ENCODE measurements around the gene THRB.

The THRB gene

DNA sequence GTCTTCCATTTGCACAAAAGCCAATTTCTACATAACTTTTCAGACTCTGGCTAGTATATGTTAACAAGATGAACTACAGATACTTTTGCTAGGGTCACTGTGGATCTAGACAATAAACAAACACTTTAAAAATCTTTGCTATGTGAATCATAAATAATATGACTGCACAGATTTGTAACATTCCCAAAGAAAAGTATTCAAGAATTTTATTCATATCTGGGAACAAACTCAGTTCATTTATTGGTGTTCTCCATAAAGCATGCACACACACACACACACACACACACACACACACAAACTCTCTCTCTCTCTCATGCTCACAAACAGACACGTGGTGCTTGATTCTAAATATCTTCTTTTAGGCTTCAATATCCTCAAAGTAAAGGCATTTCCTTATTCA is 18.8 kb upstream of the THRB start:
- no peak for DNase-seq (ENCODE audit: extremely low read depth, insufficient read length)
- Histone ChIP-seq H3K27me3 (replicated peaks; ENCODE audit: control insufficient read depth, insufficient read depth, low read length) (no peaks in the 10 kb centered on the region; the same call in 1 of the 2 replicates), H3K4me3 (replicated peaks; ENCODE audit: low read depth, low read length) (no peak overlapping the region), H3K36me3 (ENCODE audit: control insufficient read depth, insufficient read depth, low read length) (no peaks in the 10 kb centered on the region)
- TF ChIP-seq, protein P1, sequence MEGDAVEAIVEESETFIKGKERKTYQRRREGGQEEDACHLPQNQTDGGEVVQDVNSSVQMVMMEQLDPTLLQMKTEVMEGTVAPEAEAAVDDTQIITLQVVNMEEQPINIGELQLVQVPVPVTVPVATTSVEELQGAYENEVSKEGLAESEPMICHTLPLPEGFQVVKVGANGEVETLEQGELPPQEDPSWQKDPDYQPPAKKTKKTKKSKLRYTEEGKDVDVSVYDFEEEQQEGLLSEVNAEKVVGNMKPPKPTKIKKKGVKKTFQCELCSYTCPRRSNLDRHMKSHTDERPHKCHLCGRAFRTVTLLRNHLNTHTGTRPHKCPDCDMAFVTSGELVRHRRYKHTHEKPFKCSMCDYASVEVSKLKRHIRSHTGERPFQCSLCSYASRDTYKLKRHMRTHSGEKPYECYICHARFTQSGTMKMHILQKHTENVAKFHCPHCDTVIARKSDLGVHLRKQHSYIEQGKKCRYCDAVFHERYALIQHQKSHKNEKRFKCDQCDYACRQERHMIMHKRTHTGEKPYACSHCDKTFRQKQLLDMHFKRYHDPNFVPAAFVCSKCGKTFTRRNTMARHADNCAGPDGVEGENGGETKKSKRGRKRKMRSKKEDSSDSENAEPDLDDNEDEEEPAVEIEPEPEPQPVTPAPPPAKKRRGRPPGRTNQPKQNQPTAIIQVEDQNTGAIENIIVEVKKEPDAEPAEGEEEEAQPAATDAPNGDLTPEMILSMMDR (IDR thresholded peaks at IDR 0.05; ENCODE audit: insufficient read depth, low read length, poor library complexity, severe bottlenecking): no peak

DNA sequence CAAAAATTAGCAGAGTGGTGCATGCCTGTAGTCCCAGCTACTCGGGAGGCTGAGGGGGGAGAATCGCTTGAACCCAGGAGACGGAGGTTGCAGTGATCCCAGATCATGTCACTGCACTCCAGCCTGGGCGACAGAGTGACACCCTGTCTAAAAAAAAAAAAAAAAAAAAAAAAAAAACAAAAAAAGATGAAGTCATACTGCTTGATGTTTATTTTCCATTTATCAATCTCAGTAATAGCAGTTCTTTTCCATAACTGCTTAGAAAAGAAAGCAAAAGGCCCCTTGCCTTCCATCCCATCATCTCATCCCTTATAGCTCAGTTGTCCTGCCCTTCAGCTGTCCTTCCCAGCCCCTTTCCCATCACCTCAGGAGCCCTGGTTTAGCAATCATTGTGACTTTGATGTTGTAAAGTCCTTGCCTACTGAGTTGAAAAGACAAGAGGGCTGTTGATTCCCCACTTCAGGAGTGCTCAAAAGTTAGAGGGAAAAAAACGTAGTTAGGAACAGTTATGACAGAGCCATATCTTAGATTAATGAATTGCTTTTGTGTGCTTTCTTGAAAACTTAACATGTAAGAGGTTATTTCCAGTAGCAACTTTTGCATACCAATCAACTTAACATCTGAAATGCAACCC is 18.0 kb upstream of the THRB start:
- DNase-seq (ENCODE audit: extremely low read depth, insufficient read length): no peak
- H3K36me3 ChIP-seq (ENCODE audit: control insufficient read depth, insufficient read depth, low read length): no peaks in the 10 kb centered on the region
- H3K4me3 ChIP-seq (replicated peaks; ENCODE audit: low read depth, low read length): no peak overlapping the region
- TF ChIP-seq, protein P1 (IDR thresholded peaks at IDR 0.05; ENCODE audit: insufficient read depth, low read length, poor library complexity, severe bottlenecking): no peak
- H3K27me3 ChIP-seq (replicated peaks; ENCODE audit: control insufficient read depth, insufficient read depth, low read length): no peaks in the 10 kb centered on the region; the same call in 1 of the 2 replicates

DNA sequence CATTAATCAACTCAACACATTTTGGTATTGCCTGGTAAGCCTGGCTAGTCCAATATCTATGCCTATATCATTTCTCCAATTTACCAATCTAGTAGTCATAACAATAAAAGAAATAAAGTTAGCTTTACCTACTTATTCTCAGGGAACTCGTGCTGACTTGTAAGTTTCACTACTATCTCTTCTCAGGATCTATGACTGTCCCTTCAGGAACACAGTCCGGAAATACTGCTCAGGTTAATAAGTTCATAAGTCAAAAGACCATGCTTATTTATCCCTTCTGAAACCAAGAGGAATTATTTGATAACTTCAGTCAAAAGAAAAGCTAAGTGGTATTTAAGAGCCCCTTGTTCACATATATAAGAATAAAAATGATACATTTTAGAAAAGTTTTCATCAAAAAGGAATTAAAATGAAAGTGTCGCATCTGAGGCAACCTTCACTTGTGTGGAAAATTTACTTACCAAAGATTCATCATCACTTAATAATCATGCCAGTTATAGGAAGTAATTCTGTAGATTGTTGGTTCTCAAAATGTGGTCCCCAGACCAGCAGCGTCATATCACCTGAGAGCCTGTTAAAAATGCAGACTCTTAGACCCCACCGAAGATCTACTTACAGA is 15.5 kb upstream of the THRB start:
- TF ChIP-seq, protein P1 (IDR thresholded peaks at IDR 0.05; ENCODE audit: insufficient read depth, low read length, poor library complexity, severe bottlenecking): no peak
- Histone ChIP-seq H3K36me3 (ENCODE audit: control insufficient read depth, insufficient read depth, low read length) (no peaks in the 10 kb centered on the region), H3K4me3 (replicated peaks; ENCODE audit: low read depth, low read length) (no peak overlapping the region), H3K27me3 (replicated peaks; ENCODE audit: control insufficient read depth, insufficient read depth, low read length) (no peaks in the 10 kb centered on the region; the same call in 1 of the 2 replicates)
- no peak for DNase-seq (ENCODE audit: extremely low read depth, insufficient read length)

DNA sequence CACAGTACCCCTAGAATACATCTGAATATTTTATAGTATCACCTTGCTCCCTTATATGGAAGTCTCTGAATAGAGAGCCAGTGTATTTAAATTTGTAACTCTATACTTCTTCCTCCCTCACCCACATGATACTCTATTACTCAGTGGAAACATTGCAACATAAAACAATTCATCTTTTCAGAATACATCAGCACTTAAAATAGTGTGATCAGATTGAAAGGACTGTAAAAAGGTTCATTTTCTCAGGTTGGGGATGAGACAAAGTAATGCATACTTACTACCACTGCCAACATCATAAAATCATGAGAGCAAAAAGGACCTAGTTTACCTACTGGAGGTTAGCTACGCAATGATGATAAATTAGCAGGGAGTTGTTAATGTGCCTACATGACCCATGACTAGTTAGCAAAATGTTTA is 13.8 kb upstream of the THRB start:
- Histone ChIP-seq H3K36me3 (ENCODE audit: control insufficient read depth, insufficient read depth, low read length) (no peaks in the 10 kb centered on the region), H3K27me3 (replicated peaks; ENCODE audit: control insufficient read depth, insufficient read depth, low read length) (no peaks in the 10 kb centered on the region), H3K4me3 (replicated peaks; ENCODE audit: low read depth, low read length) (no peak overlapping the region)
- TF ChIP-seq, protein P1 (IDR thresholded peaks at IDR 0.05; ENCODE audit: insufficient read depth, low read length, poor library complexity, severe bottlenecking): no peak
- no peak for DNase-seq (ENCODE audit: extremely low read depth, insufficient read length)

DNA sequence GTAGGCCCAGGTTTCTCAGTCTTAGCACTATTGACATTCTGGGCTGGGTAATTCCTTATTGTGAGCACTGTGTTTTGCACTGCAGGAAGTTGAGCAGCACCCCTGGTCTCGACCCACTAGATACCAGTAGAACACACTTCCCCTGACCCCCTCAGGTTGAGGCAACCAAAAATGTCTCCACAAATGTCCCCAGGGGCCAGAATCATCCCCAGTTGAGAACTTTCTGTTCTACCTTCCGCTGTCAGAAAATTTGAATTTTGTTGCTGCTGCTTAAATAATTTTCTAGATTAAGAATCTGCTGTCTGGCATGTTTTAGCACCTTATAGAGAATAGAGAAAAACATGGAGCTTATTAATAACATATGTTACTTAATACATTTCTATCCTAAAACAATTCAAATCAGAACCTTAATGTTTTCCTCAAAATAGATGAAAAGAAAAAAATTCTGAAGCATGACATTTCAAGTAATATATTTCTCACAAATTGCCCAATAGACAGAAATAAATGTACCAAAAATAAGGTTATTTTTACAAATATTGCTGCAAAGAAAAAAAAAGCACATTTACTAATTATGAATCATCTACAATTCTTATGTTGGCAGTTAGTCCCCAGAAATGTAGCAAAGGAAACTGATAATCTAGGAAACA is 13.2 kb upstream of the THRB start:
- TF ChIP-seq, protein P1 (IDR thresholded peaks at IDR 0.05; ENCODE audit: insufficient read depth, low read length, poor library complexity, severe bottlenecking): no peak
- DNase-seq (ENCODE audit: extremely low read depth, insufficient read length): no peak
- Histone ChIP-seq H3K4me3 (replicated peaks; ENCODE audit: low read depth, low read length) (no peak overlapping the region), H3K36me3 (ENCODE audit: control insufficient read depth, insufficient read depth, low read length) (no peaks in the 10 kb centered on the region), H3K27me3 (replicated peaks; ENCODE audit: control insufficient read depth, insufficient read depth, low read length) (no peaks in the 10 kb centered on the region)

Data from GM06990 (cell line).